HepG2 (cell line): ENCODE measurements around the gene GTF2H1. TPM values are rescaled to one million over a fixed set of nuclear protein-coding genes. Genes with fewer than 3 reads are reported as not detected.

Source experiments
- ATAC-seq: fragments of 200-7000 bp; cut with Tn5 transposase; 3 replicates; pipeline ENCODE4 v1.9.1; 2020; ENCODE audit warnings: mild to moderate bottlenecking, moderate library complexity
- BruUV-seq: library from RNA; stranded (reverse); fragments of 400-500 nt; replicated peaks from 2 replicates; lab custom pipeline; 2021; lab: Mats Ljungman, UMichigan
- CTCF ChIA-PET: fragments of 300-600 bp; formaldehyde crosslinking; extraction: SDS; loops from one replicate; lab custom pipeline; 2021; ENCODE audit warnings: low total read pairs, inconsistent platforms, low intra/inter-chr PET ratio; lab: Yijun Ruan, JAX
- POLR2A ChIA-PET: fragments of 350-600 bp; sonication (Branson Sonifier 250); formaldehyde crosslinking; loops from one replicate; lab custom pipeline; 2020; ENCODE audit warnings: antibody characterized with exemption, inconsistent platforms; lab: Yijun Ruan, JAX
- DNase-seq: peaks from one replicate; pipeline ENCODE4 v3.0.0-alpha.2; 2015; ENCODE audit warnings: low spot score
- FAIRE-seq: peaks from 3 replicates; lab custom pipeline; 2011; peaks lifted over from hg19 to GRCh38; lab: Jason Lieb, UNC
- H2AFZ ChIP-seq: one replicate; pipeline ENCODE4 v1.6.1; 2011; ENCODE audit warnings: low read length, inconsistent platforms
- H3K27ac ChIP-seq: fragments of 300-600 bp; 3 replicates; pipeline ENCODE4 v1.8.0; 2011; ENCODE audit warnings: mixed run types, mild to moderate bottlenecking, mixed read lengths, low read length, inconsistent platforms; ENCODE audit not compliant: insufficient read depth; ENCODE audit errors: extremely low read length
- H3K27me3 ChIP-seq, 2 experiments: fragments of 200-600 bp in 1 of 2; 2 replicates in 1 of 2; 3 replicates in 1 of 2; pipeline versions ENCODE4 v1.6.0 to v1.8.0; 2011; ENCODE audit warnings: low read length in 2 of 2, mild to moderate bottlenecking in 2 of 2, moderate library complexity in 2 of 2, inconsistent platforms in 1 of 2; ENCODE audit not compliant: insufficient read depth in 2 of 2, control insufficient read depth in 1 of 2
- H3K36me3 ChIP-seq, 2 experiments: fragments of 200-600 bp in 1 of 2; replicated peaks in 1 of 2; 2 replicates in 1 of 2; 3 replicates in 1 of 2; pipeline versions ENCODE4 v1.5.1 to v1.8.0; 2011; ENCODE audit warnings: low read length in 2 of 2, inconsistent platforms in 1 of 2; ENCODE audit not compliant: insufficient read depth in 2 of 2, control insufficient read depth in 1 of 2
- H3K4me1 ChIP-seq: 2 replicates; pipeline ENCODE4 v1.5.1; 2012; ENCODE audit warnings: low read length, inconsistent platforms; ENCODE audit not compliant: insufficient read depth
- H3K4me2 ChIP-seq: 2 replicates; pipeline ENCODE4 v1.6.0; 2011; ENCODE audit warnings: low read depth, low read length, inconsistent platforms
- H3K4me3 ChIP-seq, 3 experiments: fragments of 200-600 bp in 1 of 3; sonication (generic), shearing (Covaris generic) in 1 of 3; replicated peaks in 1 of 3; 2 replicates each; pipeline ENCODE4 v1.5.1; 2011 to 2016; ENCODE audit warnings: low read length in 3 of 3, inconsistent platforms in 2 of 3, low read depth in 2 of 3, mild to moderate bottlenecking in 2 of 3, control low read depth in 1 of 3, mixed read lengths in 1 of 3; ENCODE audit not compliant: insufficient read depth in 1 of 3
- H3K79me2 ChIP-seq: one replicate; pipeline ENCODE4 v1.6.1; 2011; ENCODE audit warnings: low read length, inconsistent platforms; ENCODE audit not compliant: insufficient read depth
- H3K9ac ChIP-seq: 2 replicates; pipeline ENCODE4 v1.6.0; 2011; ENCODE audit warnings: mild to moderate bottlenecking, low read depth, low read length, inconsistent platforms; ENCODE audit not compliant: insufficient read depth
- H3K9me3 ChIP-seq: 2 replicates; pipeline ENCODE4 v1.5.1; 2012; ENCODE audit warnings: mild to moderate bottlenecking, low read length
- H4K20me1 ChIP-seq: 2 replicates; pipeline ENCODE4 v1.6.0; 2011; ENCODE audit warnings: inconsistent platforms, mild to moderate bottlenecking, low read length, moderate library complexity; ENCODE audit not compliant: insufficient read depth
- BCL6 ChIP-seq: IDR thresholded peaks from 2 replicates; pipeline ENCODE4 v1.6.1; 2016; ENCODE audit warnings: missing genetic modification reagents, missing compliant biosample characterization
- HNRNPL ChIP-seq: fragments of 200-400 bp; formaldehyde crosslinking; IDR thresholded peaks from 2 replicates; pipeline ENCODE4 v1.6.1; 2017; ENCODE audit warnings: mild to moderate bottlenecking, low read depth, low read length
- SIN3A ChIP-seq: IDR thresholded peaks from 2 replicates; pipeline ENCODE4 v1.6.1; 2011; ENCODE audit warnings: low read depth, mild to moderate bottlenecking, control low read depth, low read length, borderline replicate concordance
- SP140L ChIP-seq: sonication (generic); formaldehyde crosslinking; IDR thresholded peaks from 2 replicates; pipeline ENCODE4 v1.4.0; 2020; ENCODE audit warnings: missing genetic modification reagents, borderline replicate concordance
- WIZ ChIP-seq: sonication (generic); formaldehyde crosslinking; IDR thresholded peaks from 2 replicates; pipeline ENCODE4 v1.5.1; 2020; ENCODE audit warnings: mild to moderate bottlenecking, missing genetic modification reagents
- ZNF12 ChIP-seq: sonication (generic); formaldehyde crosslinking; IDR thresholded peaks from 2 replicates; pipeline ENCODE4 v1.5.0; 2020; ENCODE audit warnings: missing genetic modification reagents
- ZNF382 ChIP-seq: sonication (generic); formaldehyde crosslinking; IDR thresholded peaks from 2 replicates; pipeline ENCODE4 v1.5.0; 2020; ENCODE audit warnings: missing genetic modification reagents, mild to moderate bottlenecking, borderline replicate concordance
- WGBS: methylation state at CpG from one replicate; pipeline ENCODE4 v1.1.6; 2017; ENCODE audit warnings: low lambda C conversion rate; 5-methylcytosine and 5-hydroxymethylcytosine counted together
- in situ Hi-C: cut with HindIII; loops from 2 replicates; pipeline ENCODE4 v1.10.0; 2017; ENCODE audit warnings: low pct_unique_long_range_greater_than_20kb; ENCODE audit not compliant: extremely low pct_ligation_motif_present
- intact Hi-C: fragments of 100-400 bp; cut with micrococcal nuclease; formaldehyde crosslinking; loops from one replicate; pipeline ENCODE4 v1.10.0; 2022; ENCODE audit not compliant: unreplicated experiment
- polyA plus RNA-seq, 8 experiments: library from polyadenylated mRNA; depleted of rRNA in 3 of 8; stranded (reverse) in 7 of 8; unstranded in 1 of 8; fragments of >200 nt; fragmentation: Illumina TruSeq in 4 of 8; extraction: Trizol in 4 of 8; gene quantifications; 2 replicates each; pipeline versions ENCODE4 v1.2.1 to v1.2.3, GENCODE V29; 2011 to 2016; ENCODE audit warnings: low read depth in 4 of 8, missing spikeins in 1 of 8, mixed read lengths in 1 of 8; ENCODE audit not compliant: insufficient read depth in 1 of 8
- total RNA-seq, 5 experiments: library from RNA; depleted of rRNA; stranded (reverse); fragments of >200 nt; fragmentation: Illumina TruSeq; extraction: Trizol; gene quantifications; 2 replicates each; pipeline ENCODE4 v1.2.3, GENCODE V29; 2016; ENCODE audit warnings: low read depth in 1 of 5
- TF ChIP-seq, protein P1 (sequence below): sonication (generic); formaldehyde crosslinking; IDR thresholded peaks from 2 replicates; pipeline ENCODE4 v1.4.0; 2020; ENCODE audit warnings: missing genetic modification reagents
- TF ChIP-seq, protein P2 (sequence below): sonication (generic); formaldehyde crosslinking; IDR thresholded peaks from 2 replicates; pipeline ENCODE4 v1.4.0; 2020; ENCODE audit warnings: mild to moderate bottlenecking, missing genetic modification reagents
- TF ChIP-seq, protein P3 (sequence below): sonication (generic); formaldehyde crosslinking; conservative IDR thresholded peaks from 2 replicates; pipeline ENCODE4 v1.8.0; 2022; ENCODE audit warnings: mild to moderate bottlenecking, moderate library complexity, missing genetic modification reagents

The GTF2H1 gene
- total and polyA plus RNA-seq, 2 of the 13 experiments (the other 11 are each of a cell fraction or from before 2014, with no cell fraction given) = 15.7 to 51.4 TPM

DNA sequence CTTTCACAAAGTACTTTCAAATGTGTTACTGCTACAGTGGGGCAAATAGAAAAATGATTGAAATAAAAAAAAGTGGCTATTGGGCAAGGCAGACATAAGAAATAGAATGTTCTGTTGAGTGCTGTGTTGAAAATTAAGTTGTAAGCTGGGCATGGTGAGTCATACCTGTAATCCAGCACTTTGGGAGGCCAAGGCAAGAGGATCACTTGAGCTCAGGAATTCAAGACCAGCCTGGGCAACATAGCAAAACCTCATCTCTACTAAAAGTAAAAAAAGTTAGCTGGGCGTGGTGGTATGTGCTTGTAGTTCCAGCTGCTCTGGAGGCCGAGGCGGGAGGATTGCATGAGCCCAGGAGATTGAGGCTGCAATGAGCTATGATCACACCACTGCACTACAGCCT, 45.1 kb downstream of the GTF2H1 start:
- POLR2A ChIA-PET = interaction anchor here (2.7 kb wide), 1 partner anchor 27 kb away, joined by 6 read pairs; the partner anchor contains the start of gene LDHA
- H2AFZ ChIP-seq = no peak overlapping the region
- H3K36me3 ChIP-seq = peaks cover 10 to 29% of the 10 kb centered on the region in 2 experiments; a peak in 4 of 5 replicates
- no peak for ATAC-seq
- peaks cover 12% of the 10 kb centered on the region; the same call in 1 of the 2 replicates for H3K4me1 ChIP-seq
- no peak for TF ChIP-seq BCL6
- TF ChIP-seq, protein P1, sequence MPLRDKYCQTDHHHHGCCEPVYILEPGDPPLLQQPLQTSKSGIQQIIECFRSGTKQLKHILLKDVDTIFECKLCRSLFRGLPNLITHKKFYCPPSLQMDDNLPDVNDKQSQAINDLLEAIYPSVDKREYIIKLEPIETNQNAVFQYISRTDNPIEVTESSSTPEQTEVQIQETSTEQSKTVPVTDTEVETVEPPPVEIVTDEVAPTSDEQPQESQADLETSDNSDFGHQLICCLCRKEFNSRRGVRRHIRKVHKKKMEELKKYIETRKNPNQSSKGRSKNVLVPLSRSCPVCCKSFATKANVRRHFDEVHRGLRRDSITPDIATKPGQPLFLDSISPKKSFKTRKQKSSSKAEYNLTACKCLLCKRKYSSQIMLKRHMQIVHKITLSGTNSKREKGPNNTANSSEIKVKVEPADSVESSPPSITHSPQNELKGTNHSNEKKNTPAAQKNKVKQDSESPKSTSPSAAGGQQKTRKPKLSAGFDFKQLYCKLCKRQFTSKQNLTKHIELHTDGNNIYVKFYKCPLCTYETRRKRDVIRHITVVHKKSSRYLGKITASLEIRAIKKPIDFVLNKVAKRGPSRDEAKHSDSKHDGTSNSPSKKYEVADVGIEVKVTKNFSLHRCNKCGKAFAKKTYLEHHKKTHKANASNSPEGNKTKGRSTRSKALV (CRISPR knock-in tag) = no peak
- TF ChIP-seq HNRNPL = no peak
- TF ChIP-seq ZNF382 = no peak
- no peak for TF ChIP-seq SIN3A
- TF ChIP-seq ZNF12 (CRISPR knock-in tag) = no peak
- TF ChIP-seq, protein P2, sequence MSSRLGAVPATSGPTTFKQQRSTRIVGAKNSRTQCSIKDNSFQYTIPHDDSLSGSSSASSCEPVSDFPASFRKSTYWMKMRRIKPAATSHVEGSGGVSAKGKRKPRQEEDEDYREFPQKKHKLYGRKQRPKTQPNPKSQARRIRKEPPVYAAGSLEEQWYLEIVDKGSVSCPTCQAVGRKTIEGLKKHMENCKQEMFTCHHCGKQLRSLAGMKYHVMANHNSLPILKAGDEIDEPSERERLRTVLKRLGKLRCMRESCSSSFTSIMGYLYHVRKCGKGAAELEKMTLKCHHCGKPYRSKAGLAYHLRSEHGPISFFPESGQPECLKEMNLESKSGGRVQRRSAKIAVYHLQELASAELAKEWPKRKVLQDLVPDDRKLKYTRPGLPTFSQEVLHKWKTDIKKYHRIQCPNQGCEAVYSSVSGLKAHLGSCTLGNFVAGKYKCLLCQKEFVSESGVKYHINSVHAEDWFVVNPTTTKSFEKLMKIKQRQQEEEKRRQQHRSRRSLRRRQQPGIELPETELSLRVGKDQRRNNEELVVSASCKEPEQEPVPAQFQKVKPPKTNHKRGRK (CRISPR knock-in tag) = no peak
- no peak for TF ChIP-seq SP140L (CRISPR knock-in tag)
- TF ChIP-seq, protein P3, sequence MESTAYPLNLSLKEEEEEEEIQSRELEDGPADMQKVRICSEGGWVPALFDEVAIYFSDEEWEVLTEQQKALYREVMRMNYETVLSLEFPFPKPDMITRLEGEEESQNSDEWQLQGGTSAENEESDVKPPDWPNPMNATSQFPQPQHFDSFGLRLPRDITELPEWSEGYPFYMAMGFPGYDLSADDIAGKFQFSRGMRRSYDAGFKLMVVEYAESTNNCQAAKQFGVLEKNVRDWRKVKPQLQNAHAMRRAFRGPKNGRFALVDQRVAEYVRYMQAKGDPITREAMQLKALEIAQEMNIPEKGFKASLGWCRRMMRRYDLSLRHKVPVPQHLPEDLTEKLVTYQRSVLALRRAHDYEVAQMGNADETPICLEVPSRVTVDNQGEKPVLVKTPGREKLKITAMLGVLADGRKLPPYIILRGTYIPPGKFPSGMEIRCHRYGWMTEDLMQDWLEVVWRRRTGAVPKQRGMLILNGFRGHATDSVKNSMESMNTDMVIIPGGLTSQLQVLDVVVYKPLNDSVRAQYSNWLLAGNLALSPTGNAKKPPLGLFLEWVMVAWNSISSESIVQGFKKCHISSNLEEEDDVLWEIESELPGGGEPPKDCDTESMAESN (CRISPR knock-in tag) = no peak
- no peak for TF ChIP-seq WIZ (CRISPR knock-in tag)
- no peak overlapping the region for H3K4me3 ChIP-seq
- in situ Hi-C loops (no loop called here), intact Hi-C loops (no loop called here)
- H3K79me2 ChIP-seq = no peaks in the 10 kb centered on the region
- H3K9me3 ChIP-seq = no peaks in the 10 kb centered on the region
- no peak for FAIRE-seq
- H3K27ac ChIP-seq = no peak overlapping the region
- no peak overlapping the region for H3K9ac ChIP-seq
- BruUV-seq = no TSS peak
- H4K20me1 ChIP-seq = no peaks in the 10 kb centered on the region
- H3K27me3 ChIP-seq = no peaks in the 10 kb centered on the region
- CTCF ChIA-PET = no interaction called here
- DNase-seq = no peak
- whole genome bisulfite sequencing = 98% methylated on average over 3 of the region's 3 CpGs
- H3K4me2 ChIP-seq = no peak overlapping the region
